AG09309 (cell line): ENCODE data around the gene ACKR2.

Source experiments
- DNase-seq: peaks from one replicate; pipeline ENCODE4 v3.0.0-alpha.2; 2010; ENCODE audit warnings: low read depth
- H3K4me3 ChIP-seq: 2 replicates; pipeline ENCODE4 v1.5.1; 2011; ENCODE audit warnings: mild to moderate bottlenecking, low read depth, low read length, moderate library complexity; ENCODE audit not compliant: control insufficient read depth
- CTCF ChIP-seq: IDR thresholded peaks from 2 replicates; pipeline ENCODE4 v1.5.1; 2011; ENCODE audit warnings: mild to moderate bottlenecking, low read depth, low read length, inconsistent platforms; ENCODE audit not compliant: insufficient read depth, control insufficient read depth; ENCODE audit errors: missing control alignments

Gene ACKR2

GRCh38 chr3:42800251-42800650 lies 9.0 kb upstream of the ACKR2 start:
- no peak for DNase-seq
- no peak for TF ChIP-seq CTCF
- no peak overlapping the region for H3K4me3 ChIP-seq

- no peak for TF ChIP-seq CTCF
- DNase-seq: no peak
- no peak overlapping the region for H3K4me3 ChIP-seq
Observed at GRCh38 chr3:42801048-42801620, 8.1 kb upstream of the ACKR2 start.

GRCh38 chr3:42801784-42802183 lies 7.5 kb upstream of the ACKR2 start:
- DNase-seq: no peak
- no peak for TF ChIP-seq CTCF
- H3K4me3 ChIP-seq: no peak overlapping the region

GRCh38 chr3:42802876-42803413 lies 6.3 kb upstream of the ACKR2 start:
- DNase-seq: no peak
- H3K4me3 ChIP-seq: peak overlapping the region; percentile 67
- TF ChIP-seq CTCF: no peak

GRCh38 chr3:42803414-42804105 lies 5.7 kb upstream of the ACKR2 start:
- no peak for DNase-seq
- no peak for TF ChIP-seq CTCF
- H3K4me3 ChIP-seq: peak overlapping the region; percentile 67

- peak within 1 kb of the TSS; percentile 67 for H3K4me3 ChIP-seq
- DNase-seq: peak; percentile 71
- no peak for TF ChIP-seq CTCF
Observed at GRCh38 chr3:42804106-42804830, 5.0 kb upstream of the ACKR2 start, which contains the start of gene HIGD1A. HIGD1A (minus strand) TSS chr3:42804490; CDS start chr3:42794253, 10,237 bp downstream.
